ENCODE results near the gene C5AR1. TPM values are rescaled to one million over a fixed set of nuclear protein-coding genes. Genes with fewer than 3 reads are reported as not detected.
"Not testable (repeated sequence)": the region's sequence is repeated elsewhere in the genome, so short reads cannot be mapped to it uniquely, and the experiment has no call there.

Gene C5AR1
- total RNA-seq, 2 experiments from 2014 or later: 4.4 to 5.8 TPM

- Mint-ChIP-seq H3K4me3 (no peak overlapping the region), H3K27me3 (no peaks in the 10 kb centered on the region), H3K36me3 (ENCODE audit: low read depth) (peaks cover 82% of the 10 kb centered on the region), H3K4me1 (ENCODE audit: low read depth) (no peaks in the 10 kb centered on the region), H3K27ac (no peak overlapping the region), H3K9me3 (no peaks in the 10 kb centered on the region)
- no peaks in the 10 kb centered on the region for H3K27me3 ChIP-seq (ENCODE audit: control insufficient read depth in 1 of 2, insufficient read depth in 2 of 2, low read length in 2 of 2)
- H3K9me3 ChIP-seq (ENCODE audit: control insufficient read depth in 1 of 2, insufficient read depth in 1 of 2, low read length in 2 of 2): no peaks in the 10 kb centered on the region
- POLR2A ChIA-PET: no interaction called here
- H3K27ac ChIP-seq (ENCODE audit: low read depth in 1 of 2, low read length in 2 of 2): no peak overlapping the region
- no peak overlapping the region for H3K4me3 ChIP-seq (ENCODE audit: low read length)
- intact Hi-C loops (cut with DNase I, micrococcal nuclease): no loop called here
- ATAC-seq (ENCODE audit: poor library complexity) (no peak), DNase-seq (peak in 2 of 14 experiments; percentile 19 to 37)
- no peaks in the 10 kb centered on the region for H3K4me1 ChIP-seq (ENCODE audit: insufficient read depth, low read length)
- H3K36me3 ChIP-seq (ENCODE audit: insufficient read depth, low read length): peaks cover 73% of the 10 kb centered on the region
- TF ChIP-seq CTCF (IDR thresholded peaks at IDR 0.05): no peak
- CTCF ChIA-PET: no interaction called here
Observed at GRCh38 chr19:47363758-47364531, 54.3 kb downstream of the C5AR1 start.

- H3K4me3 Mint-ChIP-seq; H3K4me1 ChIP-seq (ENCODE audit: insufficient read depth, low read length); ATAC-seq (ENCODE audit: poor library complexity); H3K27me3 Mint-ChIP-seq; H3K4me1 Mint-ChIP-seq (ENCODE audit: low read depth); H3K9me3 Mint-ChIP-seq; H3K27ac ChIP-seq (ENCODE audit: low read depth in 1 of 2, low read length in 2 of 2); H3K27me3 ChIP-seq (ENCODE audit: control insufficient read depth in 1 of 2, insufficient read depth in 2 of 2, low read length in 2 of 2); intact Hi-C loops (cut with DNase I, micrococcal nuclease); H3K9me3 ChIP-seq (ENCODE audit: control insufficient read depth in 1 of 2, insufficient read depth in 1 of 2, low read length in 2 of 2); DNase-seq; H3K27ac Mint-ChIP-seq; POLR2A ChIA-PET; H3K4me3 ChIP-seq (ENCODE audit: low read length): not testable (repeated sequence)
- H3K36me3 Mint-ChIP-seq (ENCODE audit: low read depth): peaks cover 84% of the 10 kb centered on the region
- peaks cover 74% of the 10 kb centered on the region for H3K36me3 ChIP-seq (ENCODE audit: insufficient read depth, low read length)
- CTCF ChIA-PET: interaction anchor here (1.0 to 1.1 kb wide), 2 partner anchors 16 to 26 kb away, joined by 3 to 4 read pairs; partner anchors contain the start of gene DHX34
Observed at GRCh38 chr19:47365455-47365854, 55.8 kb downstream of the C5AR1 start.

- Mint-ChIP-seq H3K36me3 (ENCODE audit: low read depth) (peaks cover 65% of the 10 kb centered on the region), H3K4me3 (no peak overlapping the region), H3K4me1 (ENCODE audit: low read depth) (no peaks in the 10 kb centered on the region), H3K27me3 (no peaks in the 10 kb centered on the region), H3K9me3 (no peaks in the 10 kb centered on the region), H3K27ac (no peak overlapping the region)
- ChIA-PET CTCF (no interaction called here), POLR2A (no interaction called here)
- intact Hi-C loops (cut with DNase I, micrococcal nuclease): no loop called here
- Histone ChIP-seq H3K27me3 (ENCODE audit: control insufficient read depth in 1 of 2, insufficient read depth in 2 of 2, low read length in 2 of 2) (no peaks in the 10 kb centered on the region), H3K4me3 (ENCODE audit: low read length) (no peak overlapping the region), H3K36me3 (ENCODE audit: insufficient read depth, low read length) (peaks cover 71% of the 10 kb centered on the region), H3K27ac (ENCODE audit: low read depth in 1 of 2, low read length in 2 of 2) (no peak overlapping the region), H3K9me3 (ENCODE audit: control insufficient read depth in 1 of 2, insufficient read depth in 1 of 2, low read length in 2 of 2) (no peaks in the 10 kb centered on the region), H3K4me1 (ENCODE audit: insufficient read depth, low read length) (peaks cover 3% of the 10 kb centered on the region)
- DNase-seq (peak in 2 of 14 experiments; percentile 53 to 63), ATAC-seq (ENCODE audit: poor library complexity) (no peak)
- no peak for TF ChIP-seq CTCF (IDR thresholded peaks at IDR 0.05)
Observed at GRCh38 chr19:47370045-47370611, 60.5 kb downstream of the C5AR1 start.
